GM20000 (cell line): ENCODE results near the gene FAM83F.

Source experiments
- DNase-seq: peaks from one replicate; pipeline ENCODE4 v3.0.0; 2012; ENCODE audit warnings: low spot score
- CTCF ChIP-seq: IDR thresholded peaks from 2 replicates; pipeline ENCODE4 v1.5.1; 2012; ENCODE audit warnings: mild to moderate bottlenecking, control low read depth; ENCODE audit errors: extremely low read depth, missing control alignments

Gene FAM83F

DNA sequence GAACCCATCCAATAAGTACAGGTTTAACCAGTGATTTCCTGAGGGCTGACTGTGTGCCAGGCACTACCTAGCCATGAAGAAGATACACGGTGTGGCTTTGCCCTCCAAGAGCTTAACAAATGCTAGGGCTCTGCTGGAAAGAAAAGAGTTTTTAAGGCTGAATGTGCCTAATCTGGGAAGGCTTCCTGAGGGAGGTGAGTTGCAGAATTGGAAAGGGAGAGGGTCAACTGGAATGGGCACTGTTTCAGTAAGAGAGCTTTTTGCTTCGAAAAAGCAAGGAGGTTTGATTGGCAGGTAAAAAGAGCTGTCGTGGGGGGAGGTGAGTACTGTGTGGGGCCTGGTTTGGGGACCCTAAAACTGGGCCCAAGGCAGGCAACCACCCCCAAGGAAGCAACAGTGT is 2.7 kb downstream of the FAM83F start:
- no peak for TF ChIP-seq CTCF
- DNase-seq, result no peak

DNA sequence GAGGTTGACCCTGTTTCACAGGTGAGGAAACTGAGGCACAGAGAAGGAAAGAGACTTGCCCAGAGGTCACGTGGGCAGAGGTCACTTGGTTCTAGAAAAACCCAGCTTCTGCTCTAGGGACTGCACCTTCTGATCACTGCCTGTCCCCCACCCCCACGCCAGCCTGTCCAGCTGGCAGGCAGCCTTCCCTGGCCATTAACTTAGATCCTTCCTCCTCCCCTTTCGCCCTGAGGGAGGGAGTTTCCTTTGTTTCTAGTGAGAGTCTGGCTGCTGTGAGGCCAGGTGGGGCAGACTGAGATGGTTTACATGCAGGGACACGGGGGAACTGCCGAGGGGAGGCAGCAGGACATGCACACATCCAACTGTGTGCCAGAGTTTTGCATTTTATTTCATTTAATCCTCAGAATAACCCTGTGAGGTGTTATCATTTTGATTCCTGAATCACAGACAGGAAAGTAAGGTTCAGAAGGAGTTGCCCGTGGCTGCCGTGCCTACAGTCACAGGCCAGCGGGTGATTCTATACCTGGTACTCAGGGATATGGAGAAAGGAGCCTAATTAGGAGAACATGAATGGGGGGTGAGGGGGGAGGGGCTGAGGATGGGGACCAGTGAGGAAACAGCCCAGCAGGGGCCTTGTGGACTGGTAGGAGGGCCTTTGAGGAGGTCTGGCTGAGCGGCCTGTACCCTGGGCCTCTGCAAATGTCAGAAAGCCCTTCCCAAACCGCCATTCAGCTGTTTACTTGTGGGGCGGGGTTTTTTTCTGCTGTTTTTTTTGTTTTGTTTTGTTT is 3.4 kb downstream of the FAM83F start:
- no peak for TF ChIP-seq CTCF
- DNase-seq, result no peak

DNA sequence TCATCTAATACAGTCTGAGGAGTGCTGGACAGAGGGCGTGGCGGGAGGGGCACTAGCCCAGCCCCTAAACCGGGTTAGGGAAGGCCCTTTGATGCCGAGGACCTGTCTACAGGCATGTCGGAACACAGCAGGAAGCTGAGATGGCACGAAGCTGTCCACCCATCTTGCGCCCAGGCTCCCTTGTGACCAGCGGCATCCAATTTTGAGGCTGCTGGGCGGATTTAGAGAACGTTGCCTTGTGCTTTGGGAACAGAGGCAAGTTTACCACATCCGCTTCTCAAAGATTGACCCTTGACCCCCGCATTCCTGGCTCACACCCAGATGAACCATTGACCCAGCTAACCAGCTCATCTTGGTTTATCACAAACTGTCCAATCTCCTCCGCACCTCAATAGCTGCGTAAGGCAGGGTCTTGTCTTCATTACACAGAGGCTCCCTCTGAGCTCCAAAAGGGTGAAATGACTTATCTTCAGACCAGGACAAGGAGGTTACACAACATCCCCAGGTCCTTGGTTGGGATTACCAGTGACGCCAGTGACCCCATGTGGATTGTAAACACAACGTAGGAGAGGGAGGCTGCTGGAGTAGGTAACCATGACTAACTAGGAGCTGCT is 4.5 kb downstream of the FAM83F start:
- TF ChIP-seq CTCF, result no peak
- no peak for DNase-seq

- no peak for DNase-seq
Observed at GRCh38 chr22:40000171-40000570, 5.4 kb downstream of the FAM83F start.

DNA sequence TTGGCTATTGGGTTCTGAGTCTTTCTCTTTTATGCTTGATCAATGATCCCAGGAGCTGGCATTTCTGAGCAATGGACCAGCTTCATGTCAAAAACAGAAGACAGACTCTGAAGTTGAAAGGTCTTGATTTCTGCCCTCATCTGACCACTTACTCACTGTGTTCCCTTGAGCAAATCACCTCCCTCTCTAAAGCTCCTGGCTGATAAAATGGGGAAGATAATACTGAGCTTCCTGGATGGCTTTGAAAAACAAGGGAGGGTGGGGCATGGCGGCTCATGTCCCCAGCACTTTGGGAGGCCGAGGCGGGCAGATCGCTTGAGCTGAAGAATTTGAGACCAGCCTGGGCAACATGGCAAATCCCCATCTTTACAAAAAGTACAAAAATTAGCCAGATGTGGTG is 6.4 kb downstream of the FAM83F start:
- DNase-seq, result no peak
- TF ChIP-seq CTCF, result no peak

More at GRCh38 chr22:40000171-40000570, 5.4 kb downstream of the FAM83F start:
- no peak for TF ChIP-seq CTCF

DNA sequence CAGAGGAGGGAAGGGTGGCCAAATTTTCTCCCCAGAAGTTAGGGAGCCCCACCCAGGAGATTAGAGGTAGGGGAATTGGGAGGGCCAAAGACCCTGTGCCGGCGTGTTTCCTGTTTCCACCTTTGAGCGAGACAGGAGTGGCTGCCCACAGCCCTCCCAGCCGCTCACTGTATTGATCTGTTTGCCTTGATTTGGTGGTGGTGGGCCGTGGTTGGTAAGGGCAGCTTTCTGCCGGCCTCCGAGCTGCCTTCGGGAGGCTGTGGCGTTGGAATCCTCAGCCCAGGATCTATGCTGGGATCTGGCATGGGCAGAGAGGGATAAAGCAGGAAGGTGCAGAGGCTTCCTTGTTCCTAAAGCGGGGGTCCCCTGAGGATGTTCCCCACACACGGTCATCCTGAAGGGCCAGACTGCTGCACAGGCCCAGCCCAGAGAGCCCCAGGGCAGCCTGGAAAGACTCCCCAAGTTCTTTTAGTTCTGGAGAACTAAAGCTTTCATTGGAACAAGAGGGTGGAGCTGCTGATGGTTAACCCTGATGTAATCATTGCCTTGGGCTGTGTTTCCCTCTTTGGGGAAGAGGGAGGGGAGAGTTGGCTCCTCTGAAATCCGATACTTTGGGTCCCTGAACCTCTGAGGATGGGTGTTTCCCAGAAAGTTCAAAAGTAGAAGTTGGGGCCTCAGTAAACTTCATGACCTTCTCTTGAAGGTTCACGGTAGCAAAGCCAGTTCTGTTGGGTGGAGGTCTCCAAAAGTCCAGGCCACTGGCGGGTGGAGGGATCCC is 7.2 kb downstream of the FAM83F start:
- no peak for DNase-seq
- TF ChIP-seq CTCF, result no peak

DNA sequence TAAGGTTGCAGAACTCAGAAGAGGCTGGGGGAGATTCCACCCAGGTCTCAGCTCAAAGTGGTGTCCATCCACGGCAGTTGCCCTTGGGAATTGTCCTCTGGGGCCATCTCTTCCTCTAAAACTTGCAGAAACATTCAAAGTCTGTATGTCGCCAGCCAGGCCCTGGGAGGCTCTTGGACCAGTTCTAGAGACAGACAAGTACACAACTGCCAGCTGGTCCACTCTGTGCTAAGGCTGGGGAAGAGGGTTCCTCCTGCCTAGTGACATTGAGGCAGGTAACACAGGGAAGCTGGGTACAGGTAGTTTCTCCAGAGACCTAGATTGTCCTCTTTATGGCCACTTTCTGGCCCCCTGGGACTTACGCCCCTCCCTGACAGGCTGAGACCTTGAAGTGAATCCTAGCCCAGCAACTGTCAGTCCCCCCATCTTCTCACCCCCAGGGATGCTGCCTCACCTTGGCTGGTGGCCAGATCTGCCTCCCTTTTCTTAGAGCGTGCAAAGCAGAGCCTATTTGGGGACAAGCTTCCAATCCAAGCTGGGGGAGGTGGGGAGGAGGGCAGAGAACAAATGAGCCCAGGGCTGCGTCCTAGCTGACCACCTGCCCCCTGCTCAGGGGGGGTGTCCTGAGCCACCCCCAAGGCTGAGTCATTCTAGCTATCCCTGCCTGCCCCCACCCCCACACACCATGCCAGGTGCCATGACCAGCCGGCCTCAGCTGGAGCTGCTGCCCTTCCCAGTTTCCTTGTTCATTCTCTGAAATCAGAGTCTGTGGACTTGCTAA is 8.4 kb downstream of the FAM83F start:
- no peak for DNase-seq
- TF ChIP-seq CTCF, result no peak
